OCI-LY1 (cell line): ENCODE results near the gene ANKRD10.

ENCODE experiments used
- EZH2 ChIP-seq: fragments of 200-600 bp; sonication (generic), shearing (Covaris generic); IDR thresholded peaks from 2 replicates; pipeline ENCODE4 v1.8.0; 2017; ENCODE audit warnings: borderline replicate concordance, mixed run types, mild to moderate bottlenecking, antibody characterized with exemption, low read length, moderate library complexity, mixed read lengths
- TF ChIP-seq, protein P1 (sequence below): fragments of 200-600 bp; sonication (generic), shearing (Covaris generic); IDR thresholded peaks from 2 replicates; pipeline ENCODE4 v1.5.1; 2017; ENCODE audit warnings: mild to moderate bottlenecking, antibody characterized with exemption, low read length, moderate library complexity, mixed read lengths

DNA sequence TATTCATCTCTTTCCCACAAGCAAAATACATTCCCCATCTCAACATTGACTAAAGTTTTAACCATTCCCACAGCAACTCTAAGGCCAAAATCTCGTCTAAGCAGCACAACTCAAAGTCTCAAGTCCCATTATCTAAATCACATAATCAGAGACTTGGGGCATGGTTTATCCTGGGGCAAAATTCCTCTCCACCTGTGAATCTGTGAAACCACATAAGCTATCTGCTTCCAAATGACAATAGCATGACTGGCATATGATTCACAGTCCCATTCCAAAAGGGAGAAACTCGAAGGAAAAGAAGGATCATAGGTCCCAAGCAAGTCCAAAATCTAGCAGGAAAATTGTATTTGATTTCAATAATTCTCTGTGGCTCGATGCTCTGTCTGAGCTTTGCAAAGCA lies 73.0 kb downstream of the ANKRD10 start:
- TF ChIP-seq, protein P1, sequence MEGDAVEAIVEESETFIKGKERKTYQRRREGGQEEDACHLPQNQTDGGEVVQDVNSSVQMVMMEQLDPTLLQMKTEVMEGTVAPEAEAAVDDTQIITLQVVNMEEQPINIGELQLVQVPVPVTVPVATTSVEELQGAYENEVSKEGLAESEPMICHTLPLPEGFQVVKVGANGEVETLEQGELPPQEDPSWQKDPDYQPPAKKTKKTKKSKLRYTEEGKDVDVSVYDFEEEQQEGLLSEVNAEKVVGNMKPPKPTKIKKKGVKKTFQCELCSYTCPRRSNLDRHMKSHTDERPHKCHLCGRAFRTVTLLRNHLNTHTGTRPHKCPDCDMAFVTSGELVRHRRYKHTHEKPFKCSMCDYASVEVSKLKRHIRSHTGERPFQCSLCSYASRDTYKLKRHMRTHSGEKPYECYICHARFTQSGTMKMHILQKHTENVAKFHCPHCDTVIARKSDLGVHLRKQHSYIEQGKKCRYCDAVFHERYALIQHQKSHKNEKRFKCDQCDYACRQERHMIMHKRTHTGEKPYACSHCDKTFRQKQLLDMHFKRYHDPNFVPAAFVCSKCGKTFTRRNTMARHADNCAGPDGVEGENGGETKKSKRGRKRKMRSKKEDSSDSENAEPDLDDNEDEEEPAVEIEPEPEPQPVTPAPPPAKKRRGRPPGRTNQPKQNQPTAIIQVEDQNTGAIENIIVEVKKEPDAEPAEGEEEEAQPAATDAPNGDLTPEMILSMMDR = no peak
- no peak for TF ChIP-seq EZH2
